ENCODE results near the gene GMPPA. TPM values are rescaled to one million over a fixed set of nuclear protein-coding genes. Genes with fewer than 3 reads are reported as not detected.

GMPPA gene
- total and polyA plus RNA-seq, 9 of the 15 experiments (the other 6 are each of a cell fraction or from before 2014, with no cell fraction given): 7.0 to 101 (median 66.7) TPM

DNA sequence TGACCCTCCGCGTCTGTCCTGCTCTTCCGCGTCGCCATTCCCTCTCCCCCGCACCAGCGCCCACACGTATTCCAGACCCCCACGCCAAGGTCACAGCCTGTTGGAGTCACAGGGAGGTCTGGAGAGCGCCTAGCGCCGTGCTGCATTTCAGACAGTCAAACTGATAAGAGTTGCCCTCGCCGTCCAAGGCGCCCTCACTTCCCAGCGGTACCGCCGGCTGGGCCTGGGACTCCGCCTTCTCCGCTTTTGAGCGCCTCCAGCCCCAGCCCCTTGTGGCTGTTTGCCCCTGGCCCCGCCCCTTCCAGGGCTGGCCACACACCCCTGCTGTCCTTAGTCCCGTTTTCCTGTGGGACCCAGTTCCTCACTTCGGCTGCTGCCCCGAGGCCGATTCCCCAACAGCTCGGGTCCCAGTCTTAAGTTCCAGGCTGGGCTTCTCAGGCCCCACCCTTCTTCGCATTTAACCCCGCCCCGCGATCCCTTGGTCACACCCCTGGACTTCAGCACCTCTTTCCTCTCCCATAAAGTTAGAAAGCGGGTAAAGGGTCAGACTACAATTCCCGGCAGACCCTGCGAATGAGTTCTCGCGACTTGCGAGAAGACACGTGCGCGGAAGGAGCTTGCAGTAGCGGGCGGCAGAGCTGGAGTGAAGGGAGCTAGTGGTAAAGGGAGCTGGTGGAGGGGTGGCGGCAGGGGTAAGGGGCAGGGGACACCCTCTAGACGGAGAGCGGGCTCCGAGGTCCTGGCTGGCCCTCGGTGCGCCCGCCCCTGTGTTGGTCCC lies at the start of gene GMPPA (continued):
- TF ChIP-seq, protein P1, sequence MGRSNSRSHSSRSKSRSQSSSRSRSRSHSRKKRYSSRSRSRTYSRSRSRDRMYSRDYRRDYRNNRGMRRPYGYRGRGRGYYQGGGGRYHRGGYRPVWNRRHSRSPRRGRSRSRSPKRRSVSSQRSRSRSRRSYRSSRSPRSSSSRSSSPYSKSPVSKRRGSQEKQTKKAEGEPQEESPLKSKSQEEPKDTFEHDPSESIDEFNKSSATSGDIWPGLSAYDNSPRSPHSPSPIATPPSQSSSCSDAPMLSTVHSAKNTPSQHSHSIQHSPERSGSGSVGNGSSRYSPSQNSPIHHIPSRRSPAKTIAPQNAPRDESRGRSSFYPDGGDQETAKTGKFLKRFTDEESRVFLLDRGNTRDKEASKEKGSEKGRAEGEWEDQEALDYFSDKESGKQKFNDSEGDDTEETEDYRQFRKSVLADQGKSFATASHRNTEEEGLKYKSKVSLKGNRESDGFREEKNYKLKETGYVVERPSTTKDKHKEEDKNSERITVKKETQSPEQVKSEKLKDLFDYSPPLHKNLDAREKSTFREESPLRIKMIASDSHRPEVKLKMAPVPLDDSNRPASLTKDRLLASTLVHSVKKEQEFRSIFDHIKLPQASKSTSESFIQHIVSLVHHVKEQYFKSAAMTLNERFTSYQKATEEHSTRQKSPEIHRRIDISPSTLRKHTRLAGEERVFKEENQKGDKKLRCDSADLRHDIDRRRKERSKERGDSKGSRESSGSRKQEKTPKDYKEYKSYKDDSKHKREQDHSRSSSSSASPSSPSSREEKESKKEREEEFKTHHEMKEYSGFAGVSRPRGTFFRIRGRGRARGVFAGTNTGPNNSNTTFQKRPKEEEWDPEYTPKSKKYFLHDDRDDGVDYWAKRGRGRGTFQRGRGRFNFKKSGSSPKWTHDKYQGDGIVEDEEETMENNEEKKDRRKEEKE (IDR thresholded peaks at IDR 0.05; ENCODE audit: borderline replicate concordance in 1 of 2, control insufficient read depth in 1 of 2, low read depth in 2 of 2, low read length in 1 of 2): 0 out of 4 replicates have a peak, but pooled peaks of 1 of the 2 experiments have one; percentile 28
- TF ChIP-seq, protein P2, sequence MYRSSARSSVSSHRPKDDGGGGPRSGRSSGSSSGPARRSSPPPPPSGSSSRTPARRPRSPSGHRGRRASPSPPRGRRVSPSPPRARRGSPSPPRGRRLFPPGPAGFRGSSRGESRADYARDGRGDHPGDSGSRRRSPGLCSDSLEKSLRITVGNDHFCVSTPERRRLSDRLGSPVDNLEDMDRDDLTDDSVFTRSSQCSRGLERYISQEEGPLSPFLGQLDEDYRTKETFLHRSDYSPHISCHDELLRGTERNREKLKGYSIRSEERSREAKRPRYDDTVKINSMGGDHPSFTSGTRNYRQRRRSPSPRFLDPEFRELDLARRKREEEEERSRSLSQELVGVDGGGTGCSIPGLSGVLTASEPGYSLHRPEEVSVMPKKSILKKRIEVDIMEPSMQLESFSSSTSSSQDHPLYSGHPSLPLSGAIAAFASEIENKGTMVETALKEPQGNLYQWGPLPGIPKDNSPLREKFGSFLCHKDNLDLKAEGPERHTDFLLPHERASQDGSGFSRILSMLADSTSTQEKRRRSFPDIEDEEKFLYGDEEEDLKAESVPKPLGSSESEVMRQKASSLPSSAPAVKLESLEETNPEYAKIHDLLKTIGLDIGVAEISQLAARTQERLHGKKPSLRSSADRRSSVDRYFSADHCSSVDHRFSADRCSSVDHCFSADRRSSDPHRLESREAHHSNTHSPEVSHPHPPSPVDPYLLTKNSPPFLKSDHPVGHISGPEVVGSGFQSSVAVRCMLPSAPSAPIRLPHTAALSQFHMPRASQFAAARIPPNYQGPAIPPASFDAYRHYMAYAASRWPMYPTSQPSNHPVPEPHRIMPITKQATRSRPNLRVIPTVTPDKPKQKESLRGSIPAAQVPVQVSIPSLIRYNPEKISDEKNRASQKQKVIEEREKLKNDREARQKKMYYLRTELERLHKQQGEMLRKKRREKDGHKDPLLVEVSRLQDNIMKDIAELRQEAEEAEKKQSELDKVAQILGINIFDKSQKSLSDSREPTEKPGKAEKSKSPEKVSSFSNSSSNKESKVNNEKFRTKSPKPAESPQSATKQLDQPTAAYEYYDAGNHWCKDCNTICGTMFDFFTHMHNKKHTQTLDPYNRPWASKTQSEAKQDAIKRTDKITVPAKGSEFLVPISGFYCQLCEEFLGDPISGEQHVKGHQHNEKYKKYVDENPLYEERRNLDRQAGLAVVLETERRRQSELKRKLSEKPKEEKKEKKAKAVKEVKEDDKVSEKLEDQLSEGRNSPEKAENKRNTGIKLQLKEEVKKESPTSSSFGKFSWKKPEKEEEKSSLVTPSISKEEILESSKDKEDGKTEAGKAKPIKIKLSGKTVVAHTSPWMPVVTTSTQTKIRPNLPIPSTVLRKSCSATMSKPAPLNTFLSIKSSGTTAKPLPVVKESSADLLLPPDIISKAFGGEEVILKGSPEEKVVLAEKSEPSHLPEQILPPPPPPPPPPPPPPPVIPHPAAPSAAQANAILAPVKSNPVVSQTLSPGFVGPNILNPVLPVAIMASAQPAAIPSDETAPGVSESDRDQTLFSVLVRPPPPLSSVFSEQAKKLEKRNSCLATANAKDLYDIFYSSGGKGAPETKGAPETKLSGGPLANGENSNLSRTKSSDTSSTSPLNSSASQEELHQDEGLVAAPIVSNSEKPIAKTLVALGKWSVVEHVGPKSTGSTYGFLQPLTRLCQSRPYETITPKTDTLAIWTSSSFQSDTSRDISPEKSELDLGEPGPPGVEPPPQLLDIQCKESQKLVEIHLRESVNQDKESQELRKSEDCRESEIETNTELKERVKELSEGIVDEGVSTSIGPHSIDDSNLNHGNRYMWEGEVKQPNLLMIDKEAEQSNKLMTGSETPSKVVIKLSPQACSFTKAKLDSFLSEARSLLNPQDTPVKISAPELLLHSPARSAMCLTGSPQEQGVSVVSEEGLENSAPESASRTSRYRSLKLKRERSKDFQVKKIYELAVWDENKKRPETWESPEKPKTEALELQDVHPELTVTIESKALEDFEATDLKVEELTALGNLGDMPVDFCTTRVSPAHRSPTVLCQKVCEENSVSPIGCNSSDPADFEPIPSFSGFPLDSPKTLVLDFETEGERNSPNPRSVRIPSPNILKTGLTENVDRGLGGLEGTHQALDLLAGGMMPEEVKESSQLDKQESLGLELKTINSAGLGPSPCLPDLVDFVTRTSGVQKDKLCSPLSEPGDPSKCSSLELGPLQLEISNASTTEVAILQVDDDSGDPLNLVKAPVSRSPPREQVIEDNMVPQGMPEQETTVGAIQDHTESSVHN (IDR thresholded peaks at IDR 0.05; ENCODE audit: borderline replicate concordance in 1 of 2, low read depth in 1 of 2): no peak
- TF ChIP-seq ZBTB7A (IDR thresholded peaks at IDR 0.05; ENCODE audit: borderline replicate concordance, control insufficient read depth, low read depth, low read length): no peak
- no peak for TF ChIP-seq KLF13 (tag; IDR thresholded peaks at IDR 0.05; ENCODE audit: borderline replicate concordance, low read depth)
- TF ChIP-seq, protein P3, sequence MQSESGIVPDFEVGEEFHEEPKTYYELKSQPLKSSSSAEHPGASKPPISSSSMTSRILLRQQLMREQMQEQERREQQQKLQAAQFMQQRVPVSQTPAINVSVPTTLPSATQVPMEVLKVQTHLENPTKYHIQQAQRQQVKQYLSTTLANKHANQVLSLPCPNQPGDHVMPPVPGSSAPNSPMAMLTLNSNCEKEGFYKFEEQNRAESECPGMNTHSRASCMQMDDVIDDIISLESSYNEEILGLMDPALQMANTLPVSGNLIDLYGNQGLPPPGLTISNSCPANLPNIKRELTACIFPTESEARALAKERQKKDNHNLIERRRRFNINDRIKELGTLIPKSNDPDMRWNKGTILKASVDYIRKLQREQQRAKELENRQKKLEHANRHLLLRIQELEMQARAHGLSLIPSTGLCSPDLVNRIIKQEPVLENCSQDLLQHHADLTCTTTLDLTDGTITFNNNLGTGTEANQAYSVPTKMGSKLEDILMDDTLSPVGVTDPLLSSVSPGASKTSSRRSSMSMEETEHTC (IDR thresholded peaks at IDR 0.05): no peak
- no peak for TF ChIP-seq CBX1 (IDR thresholded peaks at IDR 0.05; ENCODE audit: low read depth)
- TF ChIP-seq, protein P4, sequence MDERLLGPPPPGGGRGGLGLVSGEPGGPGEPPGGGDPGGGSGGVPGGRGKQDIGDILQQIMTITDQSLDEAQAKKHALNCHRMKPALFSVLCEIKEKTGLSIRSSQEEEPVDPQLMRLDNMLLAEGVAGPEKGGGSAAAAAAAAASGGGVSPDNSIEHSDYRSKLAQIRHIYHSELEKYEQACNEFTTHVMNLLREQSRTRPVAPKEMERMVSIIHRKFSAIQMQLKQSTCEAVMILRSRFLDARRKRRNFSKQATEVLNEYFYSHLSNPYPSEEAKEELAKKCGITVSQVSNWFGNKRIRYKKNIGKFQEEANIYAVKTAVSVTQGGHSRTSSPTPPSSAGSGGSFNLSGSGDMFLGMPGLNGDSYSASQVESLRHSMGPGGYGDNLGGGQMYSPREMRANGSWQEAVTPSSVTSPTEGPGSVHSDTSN (CRISPR knock-in tag; IDR thresholded peaks at IDR 0.05; ENCODE audit: low read depth): no peak
- TF ChIP-seq, protein P4 (tag; conservative IDR thresholded peaks at IDR 0.05; ENCODE audit: low read depth): no peak
- no peak for TF ChIP-seq TCFL5 (CRISPR knock-in tag; conservative IDR thresholded peaks at IDR 0.05)

All from K562 (cell line).